SJSA1 (cell line): Measurements from ENCODE around the gene SLC39A7. TPM values are rescaled to one million over a fixed set of nuclear protein-coding genes. Genes with fewer than 3 reads are reported as not detected.
A peak's percentile ranks its signal among the peaks of the same experiment; 100 is the strongest.
"Not testable (repeated sequence)": the region's sequence is repeated elsewhere in the genome, so short reads cannot be mapped to it uniquely, and the experiment has no call there.

Experiments used
- DNase-seq, 2 experiments: peaks; one replicate each; pipeline ENCODE4 v3.0.0-alpha.2; 2015 to 2020; ENCODE audit warnings: low spot score in 2 of 2, low read depth in 1 of 2
- H3K27ac ChIP-seq: fragments of 250-450 bp; sonication (Bioruptor Pico); 2 replicates; pipeline ENCODE4 v1.5.1; 2020; ENCODE audit warnings: mild to moderate bottlenecking, moderate library complexity
- H3K27me3 ChIP-seq: fragments of 250-450 bp; sonication (Bioruptor Pico); replicated peaks from 2 replicates; pipeline ENCODE4 v1.5.1; 2020; ENCODE audit warnings: mild to moderate bottlenecking, moderate library complexity
- H3K36me3 ChIP-seq: fragments of 250-450 bp; sonication (Bioruptor Pico); 2 replicates; pipeline ENCODE4 v1.5.1; 2020; ENCODE audit warnings: mild to moderate bottlenecking
- H3K4me1 ChIP-seq: fragments of 250-450 bp; sonication (Bioruptor Pico); replicated peaks from 2 replicates; pipeline ENCODE4 v1.6.1; 2021; ENCODE audit warnings: mild to moderate bottlenecking
- H3K4me3 ChIP-seq: fragments of 250-450 bp; sonication (Bioruptor Pico); 2 replicates; pipeline ENCODE4 v1.5.1; 2020; ENCODE audit warnings: mild to moderate bottlenecking
- H3K9me3 ChIP-seq: fragments of 250-450 bp; sonication (Bioruptor Pico); replicated peaks from 2 replicates; pipeline ENCODE4 v1.5.1; 2020; ENCODE audit warnings: mild to moderate bottlenecking
- total RNA-seq: library from RNA; depleted of rRNA; stranded (reverse); fragments of >200 nt; shearing (Covaris generic); gene quantifications from 2 replicates; pipeline ENCODE4 v1.2.3, GENCODE V29; 2014

SLC39A7 gene
- total RNA-seq, 1 experiment from 2014 or later: 122 TPM

GRCh38 chr6:33209856-33210255, 9.2 kb downstream of the SLC39A7 start:
- no peak overlapping the region for H3K4me3 ChIP-seq
- peaks cover 26% of the 10 kb centered on the region for H3K36me3 ChIP-seq
- peaks cover 23% of the 10 kb centered on the region for H3K27me3 ChIP-seq
- DNase-seq: no peak
- H3K9me3 ChIP-seq: no peaks in the 10 kb centered on the region
- H3K27ac ChIP-seq: no peak overlapping the region
- peaks cover 49% of the 10 kb centered on the region for H3K4me1 ChIP-seq

- peaks cover 23% of the 10 kb centered on the region for H3K27me3 ChIP-seq
- no peak overlapping the region for H3K27ac ChIP-seq
- H3K9me3 ChIP-seq: no peaks in the 10 kb centered on the region
- DNase-seq: no peak
- no peak overlapping the region for H3K4me3 ChIP-seq
- H3K36me3 ChIP-seq: peaks cover 26% of the 10 kb centered on the region
- peaks cover 37% of the 10 kb centered on the region for H3K4me1 ChIP-seq
Measured at GRCh38 chr6:33211136-33211535, 10.5 kb downstream of the SLC39A7 start.

- Histone ChIP-seq H3K9me3 (no peaks in the 10 kb centered on the region), H3K27me3 (peaks cover 23% of the 10 kb centered on the region), H3K4me1 (peaks cover 30% of the 10 kb centered on the region), H3K36me3 (peaks cover 26% of the 10 kb centered on the region), H3K27ac (no peak overlapping the region), H3K4me3 (no peak overlapping the region)
- no peak for DNase-seq
Measured at GRCh38 chr6:33211666-33212422, 11.2 kb downstream of the SLC39A7 start.

GRCh38 chr6:33212857-33213165, 12.1 kb downstream of the SLC39A7 start:
- Histone ChIP-seq H3K9me3 (no peaks in the 10 kb centered on the region), H3K4me3 (peak overlapping the region; percentile 18; the same call in 1 of the 2 replicates), H3K36me3 (peaks cover 26% of the 10 kb centered on the region), H3K27me3 (peaks cover 23% of the 10 kb centered on the region), H3K4me1 (peaks cover 22% of the 10 kb centered on the region), H3K27ac (no peak overlapping the region)
- DNase-seq: no peak

- DNase-seq: peak in 1 of 2 experiments; percentile 16
- H3K9me3 ChIP-seq: no peaks in the 10 kb centered on the region
- peaks cover 22% of the 10 kb centered on the region for H3K36me3 ChIP-seq
- H3K4me3 ChIP-seq: peak overlapping the region; percentile 18
- peaks cover 23% of the 10 kb centered on the region for H3K27me3 ChIP-seq
- H3K27ac ChIP-seq: no peak overlapping the region
- peaks cover 19% of the 10 kb centered on the region for H3K4me1 ChIP-seq
Measured at GRCh38 chr6:33213166-33213988, 12.7 kb downstream of the SLC39A7 start.

- no peak for DNase-seq
- Histone ChIP-seq H3K36me3 (peaks cover 19% of the 10 kb centered on the region), H3K4me3 (no peak overlapping the region)
Measured at GRCh38 chr6:33213989-33214335, 13.3 kb downstream of the SLC39A7 start.

GRCh38 chr6:33215271-33216116, 14.8 kb downstream of the SLC39A7 start:
- no peak overlapping the region for H3K27ac ChIP-seq
- H3K36me3 ChIP-seq: peaks cover 4% of the 10 kb centered on the region; the same call in 1 of the 2 replicates
- no peak for DNase-seq
- peaks cover 15% of the 10 kb centered on the region for H3K4me1 ChIP-seq
- H3K27me3 ChIP-seq: peaks cover 23% of the 10 kb centered on the region
- H3K4me3 ChIP-seq: no peak overlapping the region
- H3K9me3 ChIP-seq: no peaks in the 10 kb centered on the region

More at GRCh38 chr6:33213989-33214335, 13.3 kb downstream of the SLC39A7 start:
- Histone ChIP-seq H3K27ac (no peak overlapping the region), H3K27me3 (peaks cover 23% of the 10 kb centered on the region), H3K4me1 (peaks cover 17% of the 10 kb centered on the region), H3K9me3 (no peaks in the 10 kb centered on the region)

GRCh38 chr6:33216117-33216649, 15.5 kb downstream of the SLC39A7 start:
- Histone ChIP-seq H3K9me3 (no peaks in the 10 kb centered on the region), H3K4me3 (no peak overlapping the region), H3K27me3 (peaks cover 23% of the 10 kb centered on the region), H3K27ac (no peak overlapping the region), H3K36me3 (0 out of 2 replicates have a peak, but pooled peaks cover 4% of the 10 kb centered on the region), H3K4me1 (peaks cover 15% of the 10 kb centered on the region)
- DNase-seq: no peak

GRCh38 chr6:33217246-33217645, 16.6 kb downstream of the SLC39A7 start:
- Histone ChIP-seq H3K27ac (no peak overlapping the region), H3K27me3 (peaks cover 23% of the 10 kb centered on the region), H3K36me3 (no peaks in the 10 kb centered on the region), H3K4me3 (no peak overlapping the region), H3K4me1 (peaks cover 15% of the 10 kb centered on the region), H3K9me3 (no peaks in the 10 kb centered on the region)
- DNase-seq: no peak

GRCh38 chr6:33217681-33218080, 17.0 kb downstream of the SLC39A7 start:
- Histone ChIP-seq H3K4me1 (peaks cover 11% of the 10 kb centered on the region), H3K4me3 (no peak overlapping the region), H3K27ac (no peak overlapping the region), H3K36me3 (no peaks in the 10 kb centered on the region), H3K27me3 (peaks cover 20% of the 10 kb centered on the region), H3K9me3 (no peaks in the 10 kb centered on the region)
- DNase-seq: no peak

GRCh38 chr6:33226503-33227120, 25.9 kb downstream of the SLC39A7 start:
- H3K36me3 ChIP-seq, DNase-seq, H3K4me3 ChIP-seq, H3K9me3 ChIP-seq, H3K4me1 ChIP-seq, H3K27ac ChIP-seq: not testable (repeated sequence)
- peaks cover 30% of the 10 kb centered on the region for H3K27me3 ChIP-seq

GRCh38 chr6:33235221-33235634, 34.6 kb downstream of the SLC39A7 start:
- Histone ChIP-seq H3K4me1 (no peaks in the 10 kb centered on the region), H3K27me3 (peaks cover 32% of the 10 kb centered on the region), H3K4me3 (no peak overlapping the region), H3K36me3 (no peaks in the 10 kb centered on the region), H3K27ac (no peak overlapping the region), H3K9me3 (no peaks in the 10 kb centered on the region)
- no peak for DNase-seq

- Histone ChIP-seq H3K9me3 (no peaks in the 10 kb centered on the region), H3K4me1 (no peaks in the 10 kb centered on the region), H3K27ac (no peak overlapping the region), H3K36me3 (no peaks in the 10 kb centered on the region), H3K27me3 (peaks cover 24% of the 10 kb centered on the region), H3K4me3 (no peak overlapping the region)
- DNase-seq: no peak
Measured at GRCh38 chr6:33236328-33236727, 35.7 kb downstream of the SLC39A7 start.
